Hepatocyte (in vitro differentiated cells): ENCODE results near the gene TMCC1. TPM values are rescaled to one million over a fixed set of nuclear protein-coding genes. Genes with fewer than 3 reads are reported as not detected.

ENCODE experiments used
- DNase-seq: peaks from one replicate; pipeline ENCODE4 v3.0.0-alpha.2; 2016; ENCODE audit warnings: low spot score
- H2AFZ ChIP-seq: fragments of 200-600 bp; sonication (generic); 2 replicates; pipeline ENCODE4 v1.6.0; 2016; ENCODE audit warnings: antibody characterized with exemption, mild to moderate bottlenecking
- H3K27ac ChIP-seq: fragments of 200-600 bp; sonication (generic); 2 replicates; pipeline ENCODE4 v1.5.1; 2016; ENCODE audit warnings: mild to moderate bottlenecking
- H3K27me3 ChIP-seq: fragments of 200-600 bp; sonication (generic); 2 replicates; pipeline ENCODE4 v1.6.1; 2016
- H3K36me3 ChIP-seq: fragments of 200-600 bp; sonication (generic); replicated peaks from 2 replicates; pipeline ENCODE4 v1.5.1; 2016; ENCODE audit warnings: low read depth; ENCODE audit not compliant: insufficient read depth
- H3K4me1 ChIP-seq: fragments of 200-600 bp; sonication (generic); 2 replicates; pipeline ENCODE4 v1.5.1; 2016; ENCODE audit warnings: mild to moderate bottlenecking, moderate library complexity; ENCODE audit not compliant: insufficient read depth
- H3K4me2 ChIP-seq: fragments of 200-600 bp; sonication (generic); 2 replicates; pipeline ENCODE4 v1.6.0; 2016
- H3K4me3 ChIP-seq: fragments of 200-600 bp; sonication (generic); 2 replicates; pipeline ENCODE4 v1.5.1; 2016; ENCODE audit warnings: mild to moderate bottlenecking
- H3K79me2 ChIP-seq: fragments of 200-600 bp; sonication (generic); 2 replicates; pipeline ENCODE4 v1.6.0; 2017; ENCODE audit warnings: mild to moderate bottlenecking
- H3K9me2 ChIP-seq: fragments of 200-600 bp; sonication (generic); replicated peaks from 2 replicates; pipeline ENCODE4 v1.6.0; 2017; ENCODE audit warnings: mild to moderate bottlenecking; ENCODE audit not compliant: insufficient read depth
- H3K9me3 ChIP-seq: fragments of 200-600 bp; sonication (generic); 2 replicates; pipeline ENCODE4 v1.5.1; 2016; ENCODE audit warnings: low read depth, mild to moderate bottlenecking
- H4K20me1 ChIP-seq: fragments of 200-600 bp; sonication (generic); 2 replicates; pipeline ENCODE4 v1.6.0; 2016; ENCODE audit warnings: mild to moderate bottlenecking; ENCODE audit not compliant: insufficient read depth, poor library complexity, severe bottlenecking
- CTCF ChIP-seq: fragments of 200-600 bp; sonication (generic); IDR thresholded peaks from 2 replicates; pipeline ENCODE4 v1.5.1; 2016; ENCODE audit warnings: antibody characterized with exemption, mild to moderate bottlenecking; ENCODE audit not compliant: poor library complexity
- EZH2 ChIP-seq: fragments of 200-600 bp; sonication (generic); IDR thresholded peaks from 2 replicates; pipeline ENCODE4 v1.6.1; 2016; ENCODE audit warnings: antibody characterized with exemption, mild to moderate bottlenecking, borderline replicate concordance
- EZH2phosphoT487 ChIP-seq: fragments of 200-600 bp; sonication (generic); IDR thresholded peaks from one replicate; pipeline ENCODE4 v1.6.1; 2018; ENCODE audit warnings: antibody characterized with exemption, mild to moderate bottlenecking, low read depth, moderate library complexity; ENCODE audit not compliant: unreplicated experiment, severe bottlenecking
- WGBS: methylation state at CpG from one replicate; pipeline ENCODE4 v1.1.6; 2016; ENCODE audit warnings: low lambda C conversion rate; ENCODE audit errors: missing lambda C conversion rate; 5-methylcytosine and 5-hydroxymethylcytosine counted together
- polyA plus RNA-seq: library from polyadenylated mRNA; unstranded; fragments of >200 nt; fragmentation: Nextera tagmentation; extraction: Ambion mirVana; gene quantifications from 2 replicates; pipeline ENCODE4 v1.2.1, GENCODE V29; 2016
- total RNA-seq: library from RNA; depleted of rRNA; stranded (reverse); fragments of >200 nt; gene quantifications from 2 replicates; pipeline ENCODE4 v1.2.3, GENCODE V29; 2014

The TMCC1 gene
- total and polyA plus RNA-seq, 2 experiments from 2014 or later = 7.0 to 17.3 TPM

GRCh38 chr3:129854460-129854859, 39.1 kb downstream of the TMCC1 start:
- Histone ChIP-seq H3K79me2 (peaks cover 74% of the 10 kb centered on the region), H3K4me2 (no peak overlapping the region), H3K4me1 (no peaks in the 10 kb centered on the region), H2AFZ (no peak overlapping the region), H3K27ac (no peak overlapping the region), H3K4me3 (no peak overlapping the region), H4K20me1 (no peaks in the 10 kb centered on the region), H3K36me3 (no peaks in the 10 kb centered on the region), H3K9me3 (peaks cover 5% of the 10 kb centered on the region), H3K9me2 (no peaks in the 10 kb centered on the region), H3K27me3 (no peaks in the 10 kb centered on the region)
- TF ChIP-seq EZH2 (no peak), EZH2phosphoT487 (no peak), CTCF (no peak)
- 96% methylated on average over 1 of the region's 1 CpG for WGBS
- DNase-seq = no peak

GRCh38 chr3:129845956-129846355, 47.6 kb downstream of the TMCC1 start:
- H3K4me1 ChIP-seq = peaks cover 4% of the 10 kb centered on the region
- 91% methylated on average over 2 of the region's 2 CpGs for WGBS
- H2AFZ ChIP-seq = no peak overlapping the region
- peaks cover 66% of the 10 kb centered on the region for H3K79me2 ChIP-seq
- H3K36me3 ChIP-seq = no peaks in the 10 kb centered on the region
- H3K4me3 ChIP-seq = no peak overlapping the region
- peaks cover 7% of the 10 kb centered on the region for H3K9me3 ChIP-seq
- no peaks in the 10 kb centered on the region for H4K20me1 ChIP-seq
- TF ChIP-seq EZH2phosphoT487 (no peak), EZH2 (no peak), CTCF (no peak)
- H3K27ac ChIP-seq = no peak overlapping the region
- H3K27me3 ChIP-seq = no peaks in the 10 kb centered on the region
- H3K9me2 ChIP-seq = no peaks in the 10 kb centered on the region
- no peak overlapping the region for H3K4me2 ChIP-seq
- DNase-seq = no peak

GRCh38 chr3:129840707-129841360, 52.7 kb downstream of the TMCC1 start:
- DNase-seq = peak; percentile 25
- no peak for TF ChIP-seq EZH2
- TF ChIP-seq CTCF = no peak
- WGBS = 88% methylated on average over 5 of the region's 5 CpGs

More at GRCh38 chr3:129840707-129841360, 52.7 kb downstream of the TMCC1 start:
- Histone ChIP-seq H3K79me2 (peaks cover 60% of the 10 kb centered on the region), H4K20me1 (no peaks in the 10 kb centered on the region), H2AFZ (no peak overlapping the region), H3K27ac (peak overlapping the region; percentile 32), H3K9me2 (no peaks in the 10 kb centered on the region), H3K36me3 (no peaks in the 10 kb centered on the region), H3K27me3 (no peaks in the 10 kb centered on the region), H3K4me2 (peak overlapping the region; percentile 41), H3K9me3 (peaks cover 7% of the 10 kb centered on the region), H3K4me3 (no peak overlapping the region), H3K4me1 (peaks cover 4% of the 10 kb centered on the region)
